Middle frontal gyrus (tissue), 1 donor: ENCODE data around the gene USP25.

Experiments
- DNase-seq: peaks from one replicate; pipeline ENCODE4 v3.0.0-alpha.2; 2015; ENCODE audit warnings: low spot score; ENCODE audit errors: extremely low spot score

Gene USP25

GRCh38 chr21:15809065-15809464 lies 79.3 kb downstream of the USP25 start:
- no peak for DNase-seq

GRCh38 chr21:15809818-15810217 lies 80.0 kb downstream of the USP25 start:
- no peak for DNase-seq

- no peak for DNase-seq
These were observed 85.5 kb downstream of the USP25 start for GRCh38 chr21:15815285-15815684.

GRCh38 chr21:15820327-15820726 lies 90.5 kb downstream of the USP25 start:
- no peak for DNase-seq

DNA sequence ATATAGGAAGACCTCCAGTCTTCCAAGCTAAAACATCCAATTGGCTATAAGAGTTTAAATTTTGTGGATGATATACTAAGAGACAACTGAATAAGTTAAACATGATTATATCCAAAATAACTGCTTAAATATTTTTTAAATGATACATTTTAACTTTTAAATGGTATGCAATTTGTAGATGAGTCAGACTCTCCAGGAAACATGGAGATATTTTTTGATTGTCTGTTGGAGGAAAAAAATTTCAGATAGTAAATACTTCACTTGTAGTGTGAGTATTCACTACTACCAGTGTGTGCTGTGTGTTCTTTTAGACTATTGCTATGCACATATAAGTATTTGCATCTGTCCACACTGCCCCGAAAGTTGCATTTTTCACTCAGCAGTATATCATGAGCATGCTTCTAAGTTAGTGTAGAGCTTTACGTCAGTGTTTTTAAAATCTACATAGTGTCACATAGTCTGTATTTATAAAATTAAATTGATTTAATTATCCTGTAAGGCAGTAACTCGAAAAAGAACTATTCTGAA lies 91.1 kb downstream of the USP25 start:
- no peak for DNase-seq

GRCh38 chr21:15823486-15824150 lies 93.8 kb downstream of the USP25 start:
- no peak for DNase-seq

DNA sequence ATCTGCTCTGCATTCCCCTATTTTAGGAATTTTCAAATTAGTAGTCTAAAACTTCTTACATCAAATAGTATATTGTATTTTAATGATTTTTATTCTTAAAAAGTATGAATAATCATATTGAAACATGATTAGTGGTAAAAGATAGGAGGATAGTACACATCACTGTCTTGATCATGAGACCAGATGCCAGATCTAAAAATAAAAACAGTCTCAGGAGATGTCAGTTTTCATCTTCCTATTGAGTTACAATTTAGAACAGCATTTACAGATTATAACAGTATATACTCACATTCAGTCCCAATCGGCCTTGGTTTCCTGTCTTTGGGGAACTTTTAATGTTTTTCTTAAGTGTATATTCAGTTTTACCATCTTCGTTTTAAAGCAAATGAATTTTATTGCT lies 95.9 kb downstream of the USP25 start:
- DNase-seq, result no peak

GRCh38 chr21:15826147-15826780 lies 96.5 kb downstream of the USP25 start:
- DNase-seq, result no peak

- no peak for DNase-seq
These were observed 97.3 kb downstream of the USP25 start for GRCh38 chr21:15826908-15827601.

GRCh38 chr21:15831497-15831896 lies 101.7 kb downstream of the USP25 start:
- DNase-seq, result no peak

GRCh38 chr21:15837645-15838044 lies 107.9 kb downstream of the USP25 start:
- DNase-seq, result no peak

GRCh38 chr21:15839026-15839425 lies 109.2 kb downstream of the USP25 start:
- no peak for DNase-seq

GRCh38 chr21:15839601-15840000 lies 109.8 kb downstream of the USP25 start:
- no peak for DNase-seq

- DNase-seq, result no peak
These were observed 110.6 kb downstream of the USP25 start for GRCh38 chr21:15840406-15840805.

GRCh38 chr21:15841856-15842564 lies 112.2 kb downstream of the USP25 start:
- DNase-seq, result no peak

DNA sequence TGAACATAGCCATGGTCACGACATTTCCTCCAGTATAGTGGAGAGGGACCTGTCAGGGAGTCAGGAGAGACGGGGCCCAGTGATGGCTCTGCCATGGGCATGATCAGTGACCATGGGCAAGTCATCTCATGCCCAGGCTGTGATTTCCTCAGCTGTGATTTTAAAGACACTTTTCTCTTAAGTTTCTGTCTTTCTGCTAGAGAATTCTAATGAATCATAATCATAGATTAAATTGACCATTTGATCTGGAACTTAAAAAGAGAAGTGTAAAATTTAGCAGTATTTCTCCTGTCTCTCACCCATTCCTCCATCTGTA lies 112.7 kb downstream of the USP25 start:
- no peak for DNase-seq

DNA sequence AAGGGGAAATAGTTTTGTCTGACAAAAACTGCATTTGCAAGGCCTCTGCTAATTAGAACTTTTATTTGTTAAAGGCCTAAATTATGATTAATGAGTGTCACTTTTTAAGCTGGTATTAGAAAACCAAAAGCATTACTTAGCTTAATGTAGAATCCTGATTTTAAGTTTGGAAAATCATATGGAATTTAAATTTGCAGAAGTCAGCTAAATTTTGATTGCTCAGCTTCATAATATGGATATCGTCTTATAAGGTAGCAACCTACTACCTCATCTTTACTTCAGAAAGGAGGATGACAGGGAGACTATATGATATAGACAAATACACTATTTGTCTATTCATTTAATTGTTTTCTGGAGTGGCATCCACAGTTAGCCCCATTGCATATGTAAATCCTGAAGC lies 114.0 kb downstream of the USP25 start:
- DNase-seq, result no peak

DNA sequence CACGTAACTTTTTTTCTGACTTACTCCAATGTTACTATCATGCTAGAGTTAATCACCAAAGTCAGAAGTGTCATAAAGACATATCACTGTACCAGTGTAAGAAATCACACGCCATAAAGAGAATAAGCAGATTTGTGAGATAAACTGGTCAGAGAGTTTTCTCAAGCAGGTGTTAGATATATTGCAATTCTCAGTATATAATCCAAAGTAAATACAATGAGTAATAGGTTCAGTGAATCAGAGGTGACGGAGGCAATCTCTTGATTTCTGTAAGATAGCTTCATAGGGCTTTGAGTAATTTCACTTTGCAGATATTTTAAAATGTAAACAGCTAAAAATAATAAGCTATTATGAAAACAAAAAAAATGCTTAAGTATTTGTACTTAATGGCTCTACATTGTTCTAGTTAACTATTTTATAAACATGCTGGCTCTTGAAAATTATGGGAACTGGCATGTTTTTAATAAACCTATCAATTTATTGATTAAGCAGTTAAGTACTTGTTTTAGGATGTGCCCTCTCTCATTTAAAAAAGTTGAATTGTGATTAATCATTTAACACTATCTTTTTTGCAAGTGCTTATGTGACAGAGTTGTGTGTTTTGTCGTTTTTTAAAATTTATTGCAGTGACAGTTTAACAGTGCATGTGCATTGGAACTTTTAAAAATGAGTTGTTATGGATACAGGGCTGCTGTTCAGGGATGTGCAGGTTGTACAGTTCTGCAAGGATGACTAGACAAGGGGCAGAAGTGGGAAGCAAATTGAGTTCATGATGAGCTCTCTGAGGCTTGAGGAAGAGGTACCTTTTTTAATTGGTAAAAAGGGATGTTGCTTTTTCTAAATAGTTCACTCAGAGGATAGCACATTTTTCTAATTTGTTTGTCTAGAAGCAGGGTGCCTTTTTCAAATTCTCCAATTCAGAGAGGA lies 119.1 kb downstream of the USP25 start:
- no peak for DNase-seq

DNA sequence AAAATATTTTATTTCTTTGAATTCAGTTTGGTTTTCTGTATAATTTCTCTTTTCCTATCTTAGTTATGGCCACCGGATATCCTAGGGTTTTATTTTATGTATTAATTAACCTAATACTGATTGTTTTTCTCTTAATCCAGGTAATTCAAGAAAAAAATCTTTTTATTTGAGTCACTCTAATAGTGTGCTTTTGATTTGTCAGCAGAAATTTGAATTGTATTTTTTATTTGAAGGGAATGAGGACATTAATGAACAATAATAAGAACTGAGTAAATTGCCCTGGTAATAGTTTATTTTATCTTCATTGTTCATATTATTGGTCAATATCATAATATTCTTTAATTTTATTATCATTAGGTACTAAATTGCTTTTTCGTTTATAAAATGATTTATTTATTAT lies 120.1 kb downstream of the USP25 start:
- DNase-seq, result no peak

DNA sequence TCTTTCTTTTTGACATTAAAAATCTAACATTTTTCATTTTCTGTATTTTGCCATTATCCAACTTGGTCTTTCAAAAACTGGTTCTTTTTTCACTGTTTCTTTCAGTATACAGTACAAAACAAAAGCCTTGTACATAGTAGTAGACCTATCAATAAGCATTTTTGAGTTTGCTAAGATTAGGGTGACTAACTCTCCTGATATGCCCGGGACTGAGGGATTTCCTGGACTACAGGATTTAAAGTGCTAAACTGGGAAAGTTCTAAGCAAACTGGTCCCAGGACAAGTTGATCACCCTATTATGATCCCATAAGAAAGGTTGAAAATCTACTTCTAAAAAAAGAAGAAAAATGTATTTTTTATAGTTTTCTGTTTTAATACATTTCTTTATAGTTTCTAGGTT lies 120.9 kb downstream of the USP25 start:
- DNase-seq, result no peak

- no peak for DNase-seq
These were observed 122.4 kb downstream of the USP25 start for GRCh38 chr21:15852146-15852545.
